SJCRH30 (cell line): ENCODE data around the gene RAI2. TPM values are rescaled to one million over a fixed set of nuclear protein-coding genes. Genes with fewer than 3 reads are reported as not detected.
A peak's percentile ranks its signal among the peaks of the same experiment; 100 is the strongest.
"Not testable (repeated sequence)": the region's sequence is repeated elsewhere in the genome, so short reads cannot be mapped to it uniquely, and the experiment has no call there.

ENCODE experiments used
- DNase-seq, 2 experiments: peaks; one replicate each; pipeline ENCODE4 v3.0.0-alpha.2; 2015 to 2020
- H3K27ac ChIP-seq: fragments of 250-450 bp; sonication (Bioruptor Pico); 2 replicates; pipeline ENCODE4 v1.5.1; 2020; ENCODE audit warnings: mild to moderate bottlenecking, moderate library complexity
- H3K27me3 ChIP-seq: fragments of 250-450 bp; sonication (Bioruptor Pico); 2 replicates; pipeline ENCODE4 v1.5.1; 2020; ENCODE audit warnings: mild to moderate bottlenecking, moderate library complexity
- H3K36me3 ChIP-seq: fragments of 250-450 bp; sonication (Bioruptor Pico); 2 replicates; pipeline ENCODE4 v1.5.1; 2020; ENCODE audit warnings: mild to moderate bottlenecking, moderate library complexity
- H3K4me1 ChIP-seq: fragments of 250-450 bp; sonication (Bioruptor Pico); 2 replicates; pipeline ENCODE4 v1.5.1; 2020; ENCODE audit warnings: mild to moderate bottlenecking, moderate library complexity
- H3K4me3 ChIP-seq: fragments of 250-450 bp; sonication (Bioruptor Pico); 2 replicates; pipeline ENCODE4 v1.5.1; 2020; ENCODE audit warnings: mild to moderate bottlenecking, moderate library complexity
- H3K9me3 ChIP-seq: fragments of 250-450 bp; sonication (Bioruptor Pico); replicated peaks from 2 replicates; pipeline ENCODE4 v1.5.1; 2020; ENCODE audit warnings: mild to moderate bottlenecking, moderate library complexity
- total RNA-seq: library from RNA; depleted of rRNA; stranded (reverse); fragments of >200 nt; shearing (Covaris generic); gene quantifications from 2 replicates; pipeline ENCODE4 v1.2.3, GENCODE V29; 2014

RAI2 gene
- total RNA-seq, 1 experiment from 2014 or later: not detected

DNA sequence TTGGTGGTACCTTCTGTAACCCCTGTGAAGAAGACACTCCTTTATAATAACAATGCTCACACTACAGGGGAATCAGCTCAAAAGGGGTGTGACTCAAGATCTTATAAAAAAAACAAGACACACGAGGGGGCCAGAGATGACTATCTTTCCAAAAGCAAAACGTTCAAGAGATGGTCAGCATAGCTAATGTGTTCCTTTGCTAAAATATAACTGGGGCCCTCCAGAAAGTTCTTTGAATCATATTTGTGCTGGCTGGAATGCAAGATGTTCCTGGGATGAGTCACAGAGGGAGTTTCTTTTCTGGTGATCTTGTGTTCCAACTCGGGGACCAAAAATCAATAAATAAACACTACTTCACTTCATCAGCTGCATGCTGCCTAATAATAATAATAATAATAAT lies 46.5 kb downstream of the RAI2 start:
- Histone ChIP-seq H3K36me3 (no peaks in the 10 kb centered on the region), H3K9me3 (no peaks in the 10 kb centered on the region), H3K4me1 (no peaks in the 10 kb centered on the region), H3K27me3 (no peaks in the 10 kb centered on the region), H3K27ac (no peak overlapping the region), H3K4me3 (no peak overlapping the region)
- DNase-seq: no peak

DNA sequence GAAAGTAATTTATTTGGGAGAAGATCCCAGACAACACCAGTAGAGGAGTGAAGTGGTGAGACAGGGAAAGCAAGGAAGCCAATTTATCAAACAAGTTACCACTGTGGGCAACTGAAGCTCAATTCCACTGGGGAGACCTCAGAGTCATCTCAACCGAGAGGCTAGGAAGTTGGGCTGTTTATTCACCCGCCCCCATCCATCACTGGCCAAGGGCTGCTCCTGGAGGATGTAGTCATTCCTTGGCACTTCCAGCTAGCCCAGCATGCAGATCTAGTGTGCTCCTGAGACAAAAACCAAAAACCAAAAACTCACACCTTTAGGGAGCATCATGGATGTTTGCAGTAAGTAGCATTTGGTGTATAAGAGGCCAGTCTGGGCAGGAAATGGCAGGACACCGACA lies 47.0 kb downstream of the RAI2 start:
- Histone ChIP-seq H3K36me3 (no peaks in the 10 kb centered on the region), H3K4me1 (no peaks in the 10 kb centered on the region), H3K27me3 (no peaks in the 10 kb centered on the region), H3K27ac (no peak overlapping the region), H3K9me3 (no peaks in the 10 kb centered on the region), H3K4me3 (no peak overlapping the region)
- DNase-seq: no peak

DNA sequence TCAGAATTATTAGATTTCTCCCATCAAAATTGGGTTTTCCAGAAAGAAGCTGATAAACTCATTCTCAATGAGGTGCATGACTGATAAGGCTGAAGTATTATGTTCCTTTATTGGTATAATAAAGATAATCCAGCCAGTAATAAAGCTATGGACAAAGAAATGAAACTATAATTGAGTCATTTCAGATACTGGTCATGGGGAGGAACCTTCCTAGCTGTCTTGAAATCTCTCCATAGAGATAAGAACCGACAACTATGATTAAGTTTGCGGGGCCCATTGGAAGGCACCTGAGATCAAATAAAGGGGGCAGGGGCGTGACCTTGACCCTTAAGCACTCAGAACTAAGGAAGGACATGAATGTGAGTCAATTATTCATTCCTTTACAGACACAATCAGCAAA lies 47.8 kb downstream of the RAI2 start:
- no peaks in the 10 kb centered on the region for H3K27me3 ChIP-seq
- DNase-seq: no peak
- H3K4me1 ChIP-seq: no peaks in the 10 kb centered on the region
- no peaks in the 10 kb centered on the region for H3K36me3 ChIP-seq
- H3K27ac ChIP-seq: no peak overlapping the region
- no peak overlapping the region for H3K4me3 ChIP-seq
- no peaks in the 10 kb centered on the region for H3K9me3 ChIP-seq

DNA sequence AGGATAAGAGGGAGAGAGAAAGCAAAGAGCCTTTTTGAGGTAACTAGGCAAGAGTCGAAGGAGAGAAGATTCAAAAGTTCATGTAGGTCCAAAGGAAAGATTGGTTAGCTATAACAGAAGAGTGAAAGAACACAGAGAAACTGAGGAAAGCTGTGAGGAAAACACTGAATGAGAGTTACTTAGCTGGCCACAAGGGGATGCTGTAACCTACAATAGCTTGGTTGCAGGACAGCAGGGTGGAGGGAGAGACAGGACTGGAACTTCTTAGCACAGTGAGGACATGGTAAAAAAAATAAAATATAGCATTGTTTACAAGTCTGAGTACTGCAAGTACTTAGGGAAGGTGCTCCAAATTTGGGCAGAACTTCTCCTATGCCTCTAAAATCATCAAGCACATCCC lies 48.3 kb downstream of the RAI2 start:
- no peaks in the 10 kb centered on the region for H3K27me3 ChIP-seq
- H3K9me3 ChIP-seq: no peaks in the 10 kb centered on the region
- no peak overlapping the region for H3K4me3 ChIP-seq
- H3K4me1 ChIP-seq: no peaks in the 10 kb centered on the region
- peak in 1 of 2 experiments; percentile 20 for DNase-seq
- no peaks in the 10 kb centered on the region for H3K36me3 ChIP-seq
- H3K27ac ChIP-seq: no peak overlapping the region

DNA sequence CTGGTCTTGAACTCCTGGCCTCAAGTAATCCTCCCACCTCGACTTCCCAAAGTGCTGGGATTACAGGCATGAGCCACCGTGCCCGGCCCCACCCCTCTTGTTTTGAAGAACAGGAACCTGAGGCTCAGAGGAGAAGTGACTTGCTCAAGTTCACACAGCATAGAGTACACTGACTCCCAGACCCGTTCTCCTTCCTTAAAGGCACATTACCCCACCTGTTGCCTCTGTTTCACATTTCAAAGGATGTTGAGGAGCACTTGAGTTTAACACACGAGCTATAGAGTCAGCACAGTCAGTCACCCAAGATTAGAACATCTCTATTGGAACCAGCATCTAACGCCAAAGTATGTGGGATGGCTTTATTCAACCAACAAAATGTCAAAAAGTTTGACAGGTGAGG lies 51.1 kb downstream of the RAI2 start:
- Histone ChIP-seq H3K9me3 (no peaks in the 10 kb centered on the region), H3K36me3 (no peaks in the 10 kb centered on the region), H3K27me3 (no peaks in the 10 kb centered on the region), H3K4me3 (no peak overlapping the region), H3K4me1 (no peaks in the 10 kb centered on the region), H3K27ac (no peak overlapping the region)
- no peak for DNase-seq

DNA sequence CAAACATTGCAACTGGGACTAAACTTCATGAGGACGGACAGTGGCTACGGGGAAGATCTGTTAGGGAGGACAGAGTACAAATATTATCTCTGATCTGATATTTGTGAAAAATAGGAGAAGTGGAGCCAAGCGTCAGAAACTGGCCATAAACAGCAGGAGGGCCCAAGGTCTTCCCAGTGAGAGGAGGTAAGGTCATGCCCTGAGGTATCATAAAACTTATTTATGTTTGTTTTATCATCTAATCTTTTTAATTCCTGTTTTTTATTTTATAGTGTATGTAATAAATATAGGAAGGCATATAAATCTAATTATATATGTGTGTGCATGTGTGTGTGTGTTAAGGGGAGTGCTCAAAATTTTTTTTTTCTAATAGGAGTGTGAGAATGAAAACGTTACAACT lies 51.8 kb downstream of the RAI2 start:
- Histone ChIP-seq H3K27me3 (no peaks in the 10 kb centered on the region), H3K36me3 (no peaks in the 10 kb centered on the region), H3K4me3 (no peak overlapping the region), H3K27ac (no peak overlapping the region), H3K9me3 (no peaks in the 10 kb centered on the region), H3K4me1 (no peaks in the 10 kb centered on the region)
- DNase-seq: no peak

DNA sequence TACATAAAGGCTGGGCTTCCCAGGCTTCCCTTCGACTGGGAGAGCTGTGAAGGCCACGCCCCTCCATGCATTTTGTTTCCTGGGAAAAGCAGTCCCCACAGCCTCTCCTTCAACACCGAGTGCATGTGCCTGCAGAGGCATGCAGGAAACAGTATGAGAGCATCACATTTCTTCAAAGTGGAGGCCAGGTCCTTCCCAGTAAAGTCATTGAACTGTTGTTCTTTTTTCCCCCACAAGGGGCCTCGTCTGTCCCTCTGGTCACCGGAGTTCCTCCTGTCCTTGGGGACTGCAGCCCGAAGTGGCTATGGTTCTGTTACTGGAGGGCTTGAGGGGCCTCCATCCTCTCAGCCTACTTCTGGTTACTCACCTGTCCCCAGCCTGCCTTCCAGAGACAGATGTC lies 56.0 kb downstream of the RAI2 start:
- no peaks in the 10 kb centered on the region for H3K4me1 ChIP-seq
- H3K9me3 ChIP-seq: no peaks in the 10 kb centered on the region
- no peaks in the 10 kb centered on the region for H3K27me3 ChIP-seq
- DNase-seq: no peak
- H3K4me3 ChIP-seq: no peak overlapping the region
- H3K27ac ChIP-seq: no peak overlapping the region
- no peaks in the 10 kb centered on the region for H3K36me3 ChIP-seq

DNA sequence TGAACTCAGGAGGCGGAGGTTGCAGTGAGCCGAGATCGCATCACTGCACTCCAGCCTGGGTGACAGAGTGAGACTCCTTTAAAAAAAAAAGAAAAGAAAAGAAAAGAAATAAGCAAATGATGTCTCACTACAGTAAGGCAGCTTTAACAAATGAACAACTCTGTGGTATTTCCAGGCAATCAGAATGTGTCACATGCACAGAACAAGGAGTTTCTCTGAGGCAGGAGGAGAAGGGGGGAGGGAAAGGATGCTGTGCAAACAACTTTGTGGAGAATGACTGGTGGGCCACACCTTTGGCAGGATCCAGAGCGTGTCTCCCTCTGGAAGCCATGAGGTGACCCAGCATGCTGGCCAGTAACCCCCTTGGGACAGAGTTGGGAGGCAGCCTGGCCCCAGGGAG lies 57.6 kb downstream of the RAI2 start:
- H3K36me3 ChIP-seq: no peaks in the 10 kb centered on the region
- no peaks in the 10 kb centered on the region for H3K4me1 ChIP-seq
- no peaks in the 10 kb centered on the region for H3K9me3 ChIP-seq
- H3K27me3 ChIP-seq: no peaks in the 10 kb centered on the region
- DNase-seq: no peak
- no peak overlapping the region for H3K4me3 ChIP-seq
- no peak overlapping the region for H3K27ac ChIP-seq

DNA sequence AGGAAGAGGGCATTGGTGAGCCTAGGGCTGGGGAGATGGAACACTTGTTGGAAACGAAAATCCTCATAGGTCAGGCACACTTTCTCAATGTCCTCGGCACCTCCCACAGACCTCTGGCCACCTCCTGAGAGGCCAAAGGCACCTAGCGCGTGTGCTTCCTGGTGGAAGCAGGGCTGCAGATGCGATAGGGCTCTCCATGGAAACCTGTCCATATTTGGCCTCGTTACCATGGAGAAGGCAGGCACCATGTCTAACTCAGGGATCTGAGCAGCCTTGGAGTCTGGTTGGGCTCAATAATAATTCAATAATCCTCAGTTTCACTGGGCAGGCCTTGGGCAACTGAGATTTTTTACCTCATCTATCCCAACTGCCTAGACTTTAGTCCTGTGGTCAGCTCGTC lies 58.3 kb downstream of the RAI2 start:
- no peaks in the 10 kb centered on the region for H3K27me3 ChIP-seq
- no peak for DNase-seq
- no peak overlapping the region for H3K4me3 ChIP-seq
- no peaks in the 10 kb centered on the region for H3K36me3 ChIP-seq
- no peak overlapping the region for H3K27ac ChIP-seq
- no peaks in the 10 kb centered on the region; the same call in 1 of the 2 replicates for H3K4me1 ChIP-seq
- no peaks in the 10 kb centered on the region for H3K9me3 ChIP-seq

DNA sequence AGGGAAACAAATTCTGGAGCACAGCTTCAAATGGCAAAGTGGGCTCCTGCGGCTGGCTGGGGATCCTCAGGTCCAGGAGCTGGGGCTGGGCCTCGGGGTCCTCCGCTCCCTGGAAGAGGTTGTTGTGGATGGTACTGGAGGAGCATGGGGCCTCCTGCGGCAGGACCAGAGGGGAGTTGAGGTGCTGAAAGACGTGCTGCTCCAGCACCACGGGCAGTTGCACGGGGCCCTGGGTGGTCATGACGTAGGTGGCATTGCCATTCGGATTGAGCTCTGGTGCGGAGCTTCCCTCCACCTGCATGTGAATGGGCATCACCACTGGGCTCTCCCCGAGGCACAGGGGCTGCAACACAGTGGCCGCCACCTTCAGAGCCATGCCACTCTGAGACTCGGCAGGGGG lies 59.7 kb downstream of the RAI2 start:
- H3K4me3 ChIP-seq: no peak overlapping the region
- no peaks in the 10 kb centered on the region for H3K36me3 ChIP-seq
- no peaks in the 10 kb centered on the region for H3K27me3 ChIP-seq
- H3K4me1 ChIP-seq: no peaks in the 10 kb centered on the region; the same call in 1 of the 2 replicates
- no peaks in the 10 kb centered on the region for H3K9me3 ChIP-seq
- no peak overlapping the region for H3K27ac ChIP-seq
- DNase-seq: no peak

DNA sequence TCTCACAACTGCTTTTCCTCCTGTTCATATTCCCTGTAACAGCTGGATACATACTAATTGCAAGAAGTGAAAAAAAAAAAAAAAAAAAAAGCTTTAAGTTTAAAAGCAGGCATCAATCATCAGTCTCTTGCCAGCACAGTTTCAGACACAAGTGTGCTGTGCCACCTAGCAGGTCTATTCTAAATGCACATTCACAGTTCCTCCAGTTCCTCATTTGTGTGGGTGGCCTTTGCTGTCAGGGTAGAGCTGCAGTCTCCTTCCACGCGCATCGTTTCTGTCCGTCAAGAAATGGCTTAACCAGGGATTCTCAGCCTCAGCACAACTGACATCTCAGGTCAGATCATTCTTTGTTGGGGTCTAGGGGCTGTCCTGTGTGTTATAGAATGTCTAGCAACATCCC lies 62.2 kb downstream of the RAI2 start:
- H3K27ac ChIP-seq: no peak overlapping the region
- H3K9me3 ChIP-seq: no peaks in the 10 kb centered on the region
- H3K36me3 ChIP-seq: no peaks in the 10 kb centered on the region
- DNase-seq: no peak
- no peaks in the 10 kb centered on the region; the same call in 1 of the 2 replicates for H3K4me1 ChIP-seq
- no peak overlapping the region for H3K4me3 ChIP-seq
- H3K27me3 ChIP-seq: no peaks in the 10 kb centered on the region

DNA sequence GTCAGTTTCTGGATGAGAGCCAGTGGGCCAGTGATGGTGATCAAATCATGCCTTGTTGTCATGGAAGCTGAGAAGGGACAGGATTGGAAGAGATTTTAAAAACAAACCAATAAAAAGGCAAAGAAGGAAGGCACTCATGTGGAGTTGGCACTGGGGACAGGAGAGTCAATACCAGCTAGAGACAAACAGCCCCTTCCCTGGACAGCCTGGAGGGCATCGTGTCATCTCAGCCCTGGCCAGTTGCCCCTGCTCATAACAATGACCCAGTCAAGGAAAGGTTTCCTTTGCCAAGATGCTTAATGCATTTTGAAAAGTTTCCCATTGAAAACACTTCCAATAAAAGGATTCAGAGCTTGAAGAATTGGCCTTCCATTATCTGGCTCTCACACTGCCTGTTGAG lies 68.3 kb downstream of the RAI2 start:
- H3K4me3 ChIP-seq: no peak overlapping the region

DNA sequence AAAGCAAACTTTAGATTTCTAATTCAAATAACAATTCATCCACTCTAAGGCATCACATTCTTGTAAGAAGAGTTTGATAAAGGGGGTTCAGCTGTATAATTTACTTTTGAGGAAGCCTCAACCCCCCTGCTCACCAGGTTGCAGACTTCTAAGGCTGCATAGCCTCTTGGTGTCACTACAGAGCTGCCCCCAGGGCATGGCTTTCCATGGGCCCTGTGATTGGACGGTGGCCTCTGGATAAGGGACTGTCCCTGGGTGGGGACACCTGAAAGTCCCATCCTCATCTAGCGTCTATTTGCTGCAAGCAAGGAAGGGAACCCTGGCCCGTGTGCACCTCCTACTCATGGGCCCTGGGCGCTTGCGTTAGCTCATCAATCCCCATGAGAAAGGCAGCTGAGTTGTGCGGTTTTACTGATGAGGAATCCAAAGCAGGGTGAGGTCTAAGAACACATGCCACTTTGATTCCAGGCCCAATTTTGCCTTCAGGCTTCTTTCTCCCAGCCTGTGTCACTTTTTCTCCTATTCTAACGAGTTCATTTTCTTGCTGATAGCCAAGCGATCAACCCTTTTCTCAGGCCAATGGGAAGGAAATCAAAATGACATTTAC lies 72.0 kb downstream of the RAI2 start:
- no peak overlapping the region for H3K27ac ChIP-seq
- no peaks in the 10 kb centered on the region for H3K27me3 ChIP-seq
- DNase-seq: no peak
- no peaks in the 10 kb centered on the region for H3K9me3 ChIP-seq
- H3K4me3 ChIP-seq: no peak overlapping the region
- no peaks in the 10 kb centered on the region for H3K36me3 ChIP-seq
- no peaks in the 10 kb centered on the region for H3K4me1 ChIP-seq

More for the DNA sequence above, 68.3 kb downstream of the RAI2 start:
- DNase-seq: no peak
- Histone ChIP-seq H3K9me3 (no peaks in the 10 kb centered on the region), H3K36me3 (no peaks in the 10 kb centered on the region), H3K4me1 (no peaks in the 10 kb centered on the region), H3K27me3 (no peaks in the 10 kb centered on the region), H3K27ac (no peak overlapping the region)

DNA sequence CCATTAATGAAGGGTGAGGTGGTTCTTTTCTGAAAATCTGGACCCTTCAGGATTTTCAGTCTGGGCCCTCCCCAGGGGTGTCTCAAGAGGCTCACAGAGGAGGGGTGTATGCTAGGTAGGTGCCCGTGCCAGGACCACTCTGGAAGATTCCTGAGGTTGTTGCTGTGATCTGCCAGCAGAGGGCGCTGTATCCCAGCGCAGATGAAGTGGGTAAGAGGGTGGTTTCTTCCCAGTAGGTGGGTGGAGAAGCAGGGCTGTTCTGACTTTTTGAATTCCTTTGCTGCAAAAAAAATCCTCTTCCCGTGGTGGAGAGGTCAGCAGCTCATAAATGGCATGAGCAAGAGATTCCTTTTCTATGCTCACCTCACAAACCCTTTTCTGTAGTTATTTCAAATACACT lies 72.7 kb downstream of the RAI2 start:
- peak; percentile 26 to 70 for DNase-seq

DNA sequence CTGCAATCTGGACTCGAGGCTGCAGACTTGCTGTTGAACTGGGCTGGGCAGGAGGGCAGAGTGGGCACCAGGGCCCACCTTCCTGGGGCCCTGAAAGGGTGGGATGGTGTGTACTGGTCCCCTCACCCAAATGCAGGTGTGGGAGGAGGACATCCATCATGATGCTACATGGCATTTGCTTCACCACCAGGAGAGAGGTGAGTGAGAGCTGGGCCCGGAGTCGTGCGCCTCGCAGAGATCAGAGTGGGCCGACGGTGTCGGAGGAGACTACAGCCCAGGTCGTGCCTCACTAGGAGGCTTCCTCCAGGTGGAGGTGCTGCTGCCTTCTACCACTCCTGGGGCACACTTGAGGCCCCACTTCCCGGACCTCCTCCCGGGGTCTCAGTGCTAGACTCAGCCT lies 73.5 kb downstream of the RAI2 start:
- Histone ChIP-seq H3K4me3 (no peak overlapping the region), H3K27me3 (no peaks in the 10 kb centered on the region), H3K36me3 (no peaks in the 10 kb centered on the region), H3K9me3 (no peaks in the 10 kb centered on the region), H3K27ac (no peak overlapping the region), H3K4me1 (no peaks in the 10 kb centered on the region)
- no peak for DNase-seq

More for the DNA sequence above, 72.7 kb downstream of the RAI2 start:
- H3K27ac ChIP-seq: no peak overlapping the region
- H3K27me3 ChIP-seq: no peaks in the 10 kb centered on the region
- H3K4me3 ChIP-seq: no peak overlapping the region
- no peaks in the 10 kb centered on the region for H3K36me3 ChIP-seq
- no peaks in the 10 kb centered on the region for H3K9me3 ChIP-seq
- H3K4me1 ChIP-seq: no peaks in the 10 kb centered on the region

DNA sequence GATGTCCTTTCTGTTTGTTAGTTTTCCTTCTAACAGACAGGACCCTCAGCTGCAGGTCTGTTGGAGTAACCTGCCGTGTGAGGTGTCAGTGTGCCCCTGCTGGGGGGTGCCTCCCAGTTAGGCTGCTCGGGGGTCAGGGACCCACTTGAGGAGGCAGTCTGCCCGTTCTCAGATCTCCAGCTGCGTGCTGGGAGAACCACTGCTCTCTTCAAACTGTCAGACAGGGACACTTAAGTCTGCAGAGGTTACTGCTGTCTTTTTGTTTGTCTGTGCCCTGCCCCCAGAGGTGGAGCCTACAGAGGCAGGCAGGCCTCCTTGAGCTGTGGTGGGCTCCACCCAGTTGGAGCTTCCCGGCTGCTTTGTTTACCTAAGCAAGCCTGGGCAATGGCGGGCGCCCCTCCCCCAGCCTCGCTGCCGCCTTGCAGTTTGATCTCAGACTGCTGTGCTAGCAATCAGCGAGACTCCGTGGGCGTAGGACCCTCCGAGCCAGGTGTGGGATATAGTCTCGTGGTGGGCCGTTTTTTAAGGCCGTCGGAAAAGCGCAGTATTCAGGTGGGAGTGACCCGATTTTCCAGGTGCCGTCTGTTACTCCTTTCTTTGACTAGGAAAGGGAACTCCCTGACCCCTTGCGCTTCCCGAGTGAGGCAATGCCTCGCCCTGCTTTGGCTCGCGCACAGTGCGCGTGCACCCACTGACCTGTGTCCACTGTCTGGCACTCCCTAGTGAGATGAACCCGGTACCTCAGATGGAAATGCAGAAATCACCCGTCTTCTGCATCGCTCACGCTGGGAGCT lies 74.3 kb downstream of the RAI2 start:
- not testable (repeated sequence) for H3K4me1 ChIP-seq, H3K36me3 ChIP-seq, H3K27me3 ChIP-seq, H3K9me3 ChIP-seq, H3K27ac ChIP-seq, DNase-seq
- peak overlapping the region; percentile 53 for H3K4me3 ChIP-seq
